Type B pancreatic cell (in vitro differentiated cells): Measurements from ENCODE around the gene PPM1A. TPM values are rescaled to one million over a fixed set of nuclear protein-coding genes. Genes with fewer than 3 reads are reported as not detected.

Experiments
- DNase-seq: peaks from one replicate; pipeline ENCODE4 v3.0.0; 2021; ENCODE audit warnings: mixed read lengths; ENCODE audit not compliant: unreplicated experiment; ENCODE audit errors: extremely low spot score
- H3K27ac Mint-ChIP-seq: 2 replicates; pipeline ENCODE4 v1.8.0; 2021; ENCODE audit warnings: mild to moderate bottlenecking, mixed read lengths
- H3K27me3 Mint-ChIP-seq: 2 replicates; pipeline ENCODE4 v1.8.0; 2021; ENCODE audit warnings: mixed read lengths
- H3K36me3 Mint-ChIP-seq: 2 replicates; pipeline ENCODE4 v1.8.0; 2021; ENCODE audit warnings: mixed read lengths
- H3K4me1 Mint-ChIP-seq: one replicate; pipeline ENCODE4 v1.8.0; 2021; ENCODE audit warnings: mixed read lengths; ENCODE audit not compliant: unreplicated experiment
- H3K4me3 Mint-ChIP-seq: 2 replicates; pipeline ENCODE4 v1.8.0; 2021; ENCODE audit warnings: mild to moderate bottlenecking, mixed read lengths
- H3K9me3 Mint-ChIP-seq: 2 replicates; pipeline ENCODE4 v1.8.0; 2021; ENCODE audit warnings: mixed read lengths
- total RNA-seq: library from RNA; stranded (reverse); gene quantifications from 2 replicates; pipeline ENCODE4 v1.2.1, GENCODE V29; 2021; ENCODE audit warnings: low replicate concordance
- TF ChIP-seq, protein P1 (sequence below): fragments of 200-600 bp; sonication (generic); conservative IDR thresholded peaks from 2 replicates; pipeline ENCODE4 v1.5.0; 2021; ENCODE audit warnings: antibody characterized with exemption, mild to moderate bottlenecking

Gene PPM1A
- total RNA-seq, 1 donor from 2014 or later: 34.5 TPM

DNA sequence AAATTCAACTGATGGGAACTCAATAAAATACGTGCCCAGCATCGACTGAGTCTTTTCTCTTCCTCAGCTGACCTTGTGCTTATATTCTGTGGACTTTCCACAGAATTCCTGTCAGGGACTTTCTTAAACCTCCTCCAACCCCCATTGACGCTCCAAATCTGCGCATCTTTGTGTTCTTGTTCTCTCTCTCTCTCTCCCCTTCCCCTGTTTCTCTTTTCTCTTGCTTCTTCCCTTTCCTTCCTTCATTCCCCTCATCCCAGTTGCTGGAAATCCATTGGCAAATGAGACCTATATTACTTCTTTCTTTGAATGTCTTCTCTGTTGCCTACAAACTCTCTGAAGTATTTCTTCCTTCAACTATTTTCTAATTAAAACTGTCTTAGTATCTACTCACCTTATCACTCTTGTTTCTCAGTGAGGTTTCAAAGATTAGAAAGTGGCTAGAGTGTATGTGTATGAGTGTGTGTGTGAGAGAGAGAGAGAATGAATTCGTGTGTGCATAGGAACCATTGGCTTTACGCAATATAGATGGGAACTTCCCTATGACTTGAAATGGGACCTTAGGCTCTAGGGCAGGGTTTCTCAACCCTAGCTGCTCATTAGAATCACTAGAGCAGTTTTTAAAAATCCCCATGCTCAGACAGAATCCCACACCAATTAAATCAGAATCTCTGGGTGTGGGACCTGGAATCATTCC lies 42.0 kb upstream of the PPM1A start:
- no peaks in the 10 kb centered on the region for H3K9me3 Mint-ChIP-seq
- no peak overlapping the region for H3K4me3 Mint-ChIP-seq
- TF ChIP-seq, protein P1, sequence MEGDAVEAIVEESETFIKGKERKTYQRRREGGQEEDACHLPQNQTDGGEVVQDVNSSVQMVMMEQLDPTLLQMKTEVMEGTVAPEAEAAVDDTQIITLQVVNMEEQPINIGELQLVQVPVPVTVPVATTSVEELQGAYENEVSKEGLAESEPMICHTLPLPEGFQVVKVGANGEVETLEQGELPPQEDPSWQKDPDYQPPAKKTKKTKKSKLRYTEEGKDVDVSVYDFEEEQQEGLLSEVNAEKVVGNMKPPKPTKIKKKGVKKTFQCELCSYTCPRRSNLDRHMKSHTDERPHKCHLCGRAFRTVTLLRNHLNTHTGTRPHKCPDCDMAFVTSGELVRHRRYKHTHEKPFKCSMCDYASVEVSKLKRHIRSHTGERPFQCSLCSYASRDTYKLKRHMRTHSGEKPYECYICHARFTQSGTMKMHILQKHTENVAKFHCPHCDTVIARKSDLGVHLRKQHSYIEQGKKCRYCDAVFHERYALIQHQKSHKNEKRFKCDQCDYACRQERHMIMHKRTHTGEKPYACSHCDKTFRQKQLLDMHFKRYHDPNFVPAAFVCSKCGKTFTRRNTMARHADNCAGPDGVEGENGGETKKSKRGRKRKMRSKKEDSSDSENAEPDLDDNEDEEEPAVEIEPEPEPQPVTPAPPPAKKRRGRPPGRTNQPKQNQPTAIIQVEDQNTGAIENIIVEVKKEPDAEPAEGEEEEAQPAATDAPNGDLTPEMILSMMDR: no peak
- no peaks in the 10 kb centered on the region for H3K36me3 Mint-ChIP-seq
- H3K27ac Mint-ChIP-seq: no peak overlapping the region
- no peaks in the 10 kb centered on the region for H3K4me1 Mint-ChIP-seq
- H3K27me3 Mint-ChIP-seq: peaks cover 13% of the 10 kb centered on the region
- DNase-seq: no peak

DNA sequence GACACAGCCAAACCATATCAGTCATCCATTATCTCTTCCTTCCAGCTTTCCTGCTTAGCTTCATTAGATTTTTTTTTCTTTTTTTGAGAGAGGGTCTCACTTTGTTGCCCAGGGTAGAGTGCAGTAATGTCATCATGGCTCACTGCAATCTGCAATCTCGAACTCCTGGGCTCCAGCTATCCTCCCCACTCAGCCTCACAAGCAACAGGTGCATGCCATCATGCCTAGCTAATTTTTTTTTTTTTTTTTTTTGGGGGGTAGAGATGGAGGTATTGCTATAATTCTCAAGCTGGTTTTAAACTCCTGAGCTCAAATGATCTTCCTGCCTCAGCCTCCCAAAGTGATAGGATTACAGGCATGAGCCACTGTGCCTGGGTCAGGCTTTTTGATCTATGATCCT lies 38.3 kb upstream of the PPM1A start:
- peaks cover 10% of the 10 kb centered on the region for H3K27me3 Mint-ChIP-seq
- H3K9me3 Mint-ChIP-seq: no peaks in the 10 kb centered on the region
- H3K4me1 Mint-ChIP-seq: no peaks in the 10 kb centered on the region
- no peaks in the 10 kb centered on the region for H3K36me3 Mint-ChIP-seq
- no peak overlapping the region for H3K27ac Mint-ChIP-seq
- TF ChIP-seq, protein P1: no peak
- no peak overlapping the region for H3K4me3 Mint-ChIP-seq
- DNase-seq: no peak

GRCh38 chr14:60211153-60211552 lies 37.9 kb upstream of the PPM1A start:
- no peak for DNase-seq
- Mint-ChIP-seq H3K4me3 (no peak overlapping the region), H3K4me1 (no peaks in the 10 kb centered on the region), H3K27ac (no peak overlapping the region), H3K9me3 (no peaks in the 10 kb centered on the region), H3K36me3 (no peaks in the 10 kb centered on the region), H3K27me3 (peaks cover 10% of the 10 kb centered on the region)
- TF ChIP-seq, protein P1: no peak

- H3K36me3 Mint-ChIP-seq: no peaks in the 10 kb centered on the region
- H3K4me1 Mint-ChIP-seq: no peaks in the 10 kb centered on the region
- no peak for DNase-seq
- H3K9me3 Mint-ChIP-seq: no peaks in the 10 kb centered on the region
- H3K27ac Mint-ChIP-seq: no peak overlapping the region
- peaks cover 3% of the 10 kb centered on the region for H3K27me3 Mint-ChIP-seq
- TF ChIP-seq, protein P1: no peak
- no peak overlapping the region for H3K4me3 Mint-ChIP-seq
These were observed 36.3 kb upstream of the PPM1A start for GRCh38 chr14:60212503-60213371.

DNA sequence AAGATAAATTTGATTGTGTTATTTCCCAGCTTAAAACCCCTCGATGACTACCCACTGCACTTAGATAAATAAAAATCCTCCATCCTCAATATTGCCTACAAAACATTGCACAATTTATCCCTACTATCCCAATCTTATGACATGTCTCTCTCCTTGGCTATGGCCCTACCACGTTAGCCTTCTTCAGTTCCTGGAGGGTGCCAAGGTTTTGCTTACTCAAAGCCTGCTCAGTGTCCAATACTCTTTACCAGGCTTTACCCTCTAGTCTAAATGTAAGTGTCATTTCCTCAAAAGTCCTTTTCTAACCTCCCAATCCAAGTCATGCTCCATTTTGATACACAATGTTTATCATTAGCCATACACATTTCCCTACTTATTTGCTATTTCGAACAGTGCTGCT lies 35.0 kb upstream of the PPM1A start:
- TF ChIP-seq, protein P1: no peak
- Mint-ChIP-seq H3K9me3 (no peaks in the 10 kb centered on the region), H3K4me3 (no peak overlapping the region), H3K4me1 (no peaks in the 10 kb centered on the region), H3K27me3 (peaks cover 3% of the 10 kb centered on the region), H3K27ac (no peak overlapping the region), H3K36me3 (no peaks in the 10 kb centered on the region)
- DNase-seq: no peak
